Measurements from ENCODE around the gene ACSL3. TPM values are rescaled to one million over a fixed set of nuclear protein-coding genes. Genes with fewer than 3 reads are reported as not detected.
"Not testable (repeated sequence)": the region's sequence is repeated elsewhere in the genome, so short reads cannot be mapped to it uniquely, and the experiment has no call there.

ACSL3 gene
- total RNA-seq, 2 donors from 2014 or later: 77.1 to 124 TPM

DNA sequence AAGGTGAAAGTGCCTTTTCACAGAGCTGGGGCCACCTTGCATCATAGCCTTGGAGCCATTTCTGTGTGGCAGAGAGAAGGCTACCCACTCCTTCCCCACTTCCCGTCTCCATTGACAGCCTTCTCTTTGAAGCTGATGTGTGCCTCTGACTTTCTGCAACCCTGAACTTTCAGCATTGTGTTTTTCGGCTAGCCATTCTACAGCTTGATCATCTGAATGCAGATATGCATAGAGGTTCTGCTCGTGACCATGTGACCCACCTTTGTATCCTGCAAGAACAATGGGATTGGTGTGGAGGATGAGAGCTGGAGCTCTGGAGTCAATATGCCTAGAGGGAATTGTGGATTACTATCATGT is 122.1 kb downstream of the ACSL3 start:
- TF ChIP-seq POLR2AphosphoS5 (IDR thresholded peaks at IDR 0.05) (no peak), POLR2A (IDR thresholded peaks at IDR 0.05) (no peak)
- TF ChIP-seq, protein P1, sequence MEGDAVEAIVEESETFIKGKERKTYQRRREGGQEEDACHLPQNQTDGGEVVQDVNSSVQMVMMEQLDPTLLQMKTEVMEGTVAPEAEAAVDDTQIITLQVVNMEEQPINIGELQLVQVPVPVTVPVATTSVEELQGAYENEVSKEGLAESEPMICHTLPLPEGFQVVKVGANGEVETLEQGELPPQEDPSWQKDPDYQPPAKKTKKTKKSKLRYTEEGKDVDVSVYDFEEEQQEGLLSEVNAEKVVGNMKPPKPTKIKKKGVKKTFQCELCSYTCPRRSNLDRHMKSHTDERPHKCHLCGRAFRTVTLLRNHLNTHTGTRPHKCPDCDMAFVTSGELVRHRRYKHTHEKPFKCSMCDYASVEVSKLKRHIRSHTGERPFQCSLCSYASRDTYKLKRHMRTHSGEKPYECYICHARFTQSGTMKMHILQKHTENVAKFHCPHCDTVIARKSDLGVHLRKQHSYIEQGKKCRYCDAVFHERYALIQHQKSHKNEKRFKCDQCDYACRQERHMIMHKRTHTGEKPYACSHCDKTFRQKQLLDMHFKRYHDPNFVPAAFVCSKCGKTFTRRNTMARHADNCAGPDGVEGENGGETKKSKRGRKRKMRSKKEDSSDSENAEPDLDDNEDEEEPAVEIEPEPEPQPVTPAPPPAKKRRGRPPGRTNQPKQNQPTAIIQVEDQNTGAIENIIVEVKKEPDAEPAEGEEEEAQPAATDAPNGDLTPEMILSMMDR (IDR thresholded peaks at IDR 0.05): no peak
- intact Hi-C loops (cut with DNase I): no loop called here
- H3K9me3 ChIP-seq: no peaks in the 10 kb centered on the region
- no peaks in the 10 kb centered on the region for H3K36me3 ChIP-seq
- H3K27ac ChIP-seq: no peak overlapping the region
- H3K4me1 ChIP-seq (replicated peaks): no peaks in the 10 kb centered on the region
- 96% methylated on average over 3 of the region's 3 CpGs for WGBS
- H3K27me3 ChIP-seq (replicated peaks; ENCODE audit: insufficient read depth): no peaks in the 10 kb centered on the region
- no peak for DNase-seq (ENCODE audit: low spot score)
- H3K4me3 ChIP-seq: no peak overlapping the region

DNA sequence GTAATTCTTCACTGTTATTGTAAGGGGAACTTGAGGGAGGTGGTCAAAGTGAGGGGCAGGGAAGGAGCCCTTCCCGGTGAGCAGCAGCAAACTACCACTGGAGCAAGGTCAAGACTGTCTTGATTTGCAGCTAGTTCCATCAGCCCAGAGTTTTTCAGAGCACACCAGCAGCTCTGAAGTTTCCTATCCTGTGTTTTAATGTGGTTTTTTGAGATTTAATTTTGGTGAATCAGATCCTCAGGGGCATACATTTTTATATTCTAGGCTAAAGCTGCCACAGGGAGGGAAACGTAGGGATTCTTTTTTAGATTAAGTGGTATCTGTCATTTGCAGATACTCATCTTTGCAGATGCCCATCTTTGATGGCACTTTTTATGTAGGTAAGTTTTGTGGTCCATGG is 124.1 kb downstream of the ACSL3 start:
- WGBS: 90% methylated on average over 2 of the region's 2 CpGs
- intact Hi-C loops (cut with DNase I): no loop called here
- H3K9me3 ChIP-seq: no peaks in the 10 kb centered on the region
- TF ChIP-seq, protein P1 (IDR thresholded peaks at IDR 0.05): no peak
- no peak for TF ChIP-seq POLR2AphosphoS5 (IDR thresholded peaks at IDR 0.05)
- TF ChIP-seq POLR2A (IDR thresholded peaks at IDR 0.05): no peak
- no peak for DNase-seq (ENCODE audit: low spot score)
- no peaks in the 10 kb centered on the region for H3K4me1 ChIP-seq (replicated peaks)
- no peaks in the 10 kb centered on the region for H3K36me3 ChIP-seq
- H3K4me3 ChIP-seq: no peak overlapping the region
- H3K27ac ChIP-seq: no peak overlapping the region
- H3K27me3 ChIP-seq (replicated peaks; ENCODE audit: insufficient read depth): no peaks in the 10 kb centered on the region

GRCh38 chr2:222989431-222989830 is 128.6 kb downstream of the ACSL3 start:
- DNase-seq (ENCODE audit: low spot score): no peak
- Histone ChIP-seq H3K27me3 (replicated peaks; ENCODE audit: insufficient read depth) (no peaks in the 10 kb centered on the region), H3K27ac (no peak overlapping the region), H3K4me3 (no peak overlapping the region), H3K4me1 (replicated peaks) (no peaks in the 10 kb centered on the region), H3K9me3 (no peaks in the 10 kb centered on the region), H3K36me3 (no peaks in the 10 kb centered on the region)
- no peak for TF ChIP-seq POLR2AphosphoS5 (IDR thresholded peaks at IDR 0.05)
- TF ChIP-seq, protein P1 (IDR thresholded peaks at IDR 0.05): no peak
- TF ChIP-seq POLR2A (IDR thresholded peaks at IDR 0.05): no peak
- intact Hi-C loops (cut with DNase I): no loop called here

- H3K27me3 ChIP-seq (replicated peaks; ENCODE audit: insufficient read depth); H3K4me3 ChIP-seq; H3K4me1 ChIP-seq (replicated peaks); H3K36me3 ChIP-seq; H3K9me3 ChIP-seq; H3K27ac ChIP-seq; DNase-seq (ENCODE audit: low spot score): not testable (repeated sequence)
- intact Hi-C loops (cut with DNase I): loop anchor here (5.0 to 10.0 kb wide), 2 partner anchors 62 to 215 kb away; partner anchors contain the start of gene KCNE4
- WGBS: 85% methylated on average over 4 of the region's 4 CpGs
These were observed 129.4 kb downstream of the ACSL3 start for GRCh38 chr2:222990206-222990605.

DNA sequence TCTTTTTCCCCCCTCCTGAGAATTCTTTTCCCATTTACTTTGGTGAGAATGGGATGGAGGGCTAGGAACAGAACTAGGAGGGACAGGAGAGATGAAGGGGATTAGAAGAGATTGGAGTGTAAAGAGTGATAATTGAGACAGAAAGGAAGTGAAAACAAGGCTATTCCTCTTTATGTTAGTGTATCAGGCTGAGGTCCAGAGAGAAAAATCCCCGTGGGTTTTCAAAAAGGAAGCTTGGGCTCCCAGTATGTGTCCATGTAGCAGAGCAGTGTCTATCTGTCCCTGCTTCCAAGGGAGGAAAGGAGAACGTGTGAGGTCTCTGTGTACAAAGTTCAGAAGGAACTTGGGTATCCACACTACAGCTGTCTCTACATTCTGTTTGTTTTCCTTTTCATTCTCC is 131.3 kb downstream of the ACSL3 start:
- DNase-seq (ENCODE audit: low spot score): no peak
- Histone ChIP-seq H3K4me3 (no peak overlapping the region), H3K4me1 (replicated peaks) (no peaks in the 10 kb centered on the region), H3K36me3 (no peaks in the 10 kb centered on the region), H3K27me3 (replicated peaks; ENCODE audit: insufficient read depth) (no peaks in the 10 kb centered on the region), H3K9me3 (no peaks in the 10 kb centered on the region), H3K27ac (no peak overlapping the region)
- intact Hi-C loops (cut with DNase I): loop anchor here (5.0 to 10.0 kb wide), 2 partner anchors 60 to 213 kb away; partner anchors contain the start of gene KCNE4
- TF ChIP-seq POLR2AphosphoS5 (IDR thresholded peaks at IDR 0.05) (no peak), POLR2A (IDR thresholded peaks at IDR 0.05) (no peak)
- TF ChIP-seq, protein P1 (IDR thresholded peaks at IDR 0.05): no peak
- 57% methylated on average over 2 of the region's 2 CpGs for WGBS

Other genes starting within 250 kb of the ACSL3 start
- 10 to 100 TPM; 11.9 to 16.2 TPM for gene FARSB, start 204.9 kb upstream of the ACSL3 start, total RNA-seq
- not detected for gene MOGAT1, start 189.4 kb upstream of the ACSL3 start, total RNA-seq
- 1 to 10 TPM; 1.0 to 4.1 TPM for gene KCNE4, start 191.2 kb downstream of the ACSL3 start, total RNA-seq

All from prostate gland (tissue), 2 donors.